ENCODE measurements around the gene MYLK2.

DNA sequence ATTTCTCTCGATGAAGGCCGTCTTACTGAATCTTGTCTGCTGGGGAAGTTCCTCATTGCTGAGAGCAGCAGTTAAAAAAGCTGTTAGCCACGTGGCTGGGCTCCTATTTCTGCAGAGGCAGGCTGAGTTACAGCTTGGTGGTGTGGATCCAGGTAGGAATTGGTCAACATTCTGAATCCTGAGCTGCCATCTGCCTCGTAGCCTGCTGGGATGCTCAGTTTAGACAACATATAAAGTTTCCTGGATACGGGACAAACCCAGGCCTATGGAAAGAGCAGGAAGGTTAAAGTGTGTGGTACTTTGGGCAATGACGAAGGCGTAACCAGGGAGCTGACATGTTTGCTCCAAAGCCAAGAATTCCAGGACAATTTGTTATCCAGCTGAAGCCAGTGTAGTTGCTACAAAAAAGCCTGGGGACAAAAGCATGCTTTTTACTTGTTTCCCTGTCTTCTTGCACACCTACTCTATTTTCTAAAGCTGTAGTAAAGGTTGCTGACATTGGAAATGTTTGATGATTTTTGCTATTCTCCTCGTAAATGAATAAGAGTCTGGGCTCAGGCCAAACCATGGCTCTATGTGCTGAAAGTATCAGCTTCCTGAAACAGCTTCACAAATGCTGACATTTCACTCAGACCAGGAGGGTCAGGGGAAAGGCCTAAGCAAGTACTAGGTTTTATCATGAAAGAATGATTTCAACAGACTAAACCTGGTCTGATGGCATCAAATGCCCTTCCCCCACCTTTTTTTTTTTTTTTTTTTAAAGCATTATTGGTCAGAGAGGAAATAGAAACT, 12.4 kb upstream of the MYLK2 start:
- TF ChIP-seq, protein P1, sequence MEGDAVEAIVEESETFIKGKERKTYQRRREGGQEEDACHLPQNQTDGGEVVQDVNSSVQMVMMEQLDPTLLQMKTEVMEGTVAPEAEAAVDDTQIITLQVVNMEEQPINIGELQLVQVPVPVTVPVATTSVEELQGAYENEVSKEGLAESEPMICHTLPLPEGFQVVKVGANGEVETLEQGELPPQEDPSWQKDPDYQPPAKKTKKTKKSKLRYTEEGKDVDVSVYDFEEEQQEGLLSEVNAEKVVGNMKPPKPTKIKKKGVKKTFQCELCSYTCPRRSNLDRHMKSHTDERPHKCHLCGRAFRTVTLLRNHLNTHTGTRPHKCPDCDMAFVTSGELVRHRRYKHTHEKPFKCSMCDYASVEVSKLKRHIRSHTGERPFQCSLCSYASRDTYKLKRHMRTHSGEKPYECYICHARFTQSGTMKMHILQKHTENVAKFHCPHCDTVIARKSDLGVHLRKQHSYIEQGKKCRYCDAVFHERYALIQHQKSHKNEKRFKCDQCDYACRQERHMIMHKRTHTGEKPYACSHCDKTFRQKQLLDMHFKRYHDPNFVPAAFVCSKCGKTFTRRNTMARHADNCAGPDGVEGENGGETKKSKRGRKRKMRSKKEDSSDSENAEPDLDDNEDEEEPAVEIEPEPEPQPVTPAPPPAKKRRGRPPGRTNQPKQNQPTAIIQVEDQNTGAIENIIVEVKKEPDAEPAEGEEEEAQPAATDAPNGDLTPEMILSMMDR (conservative IDR thresholded peaks at IDR 0.05; ENCODE audit: low read length), result no peak
- no peak for TF ChIP-seq EZH2phosphoT487 (IDR thresholded peaks at IDR 0.05; ENCODE audit: borderline replicate concordance, low read depth, low read length)
